Measurements from ENCODE around the gene PIH1D1. TPM values are rescaled to one million over a fixed set of nuclear protein-coding genes. Genes with fewer than 3 reads are reported as not detected.

PIH1D1 gene
- total RNA-seq, result 58.0 TPM

- peak; percentile 94 for DNase-seq
These were observed at the start of gene PIH1D1 for GRCh38 chr19:49451430-49452181. PIH1D1 (minus strand) TSS chr19:49451814; CDS start chr19:49451574, 240 bp downstream.

GRCh38 chr19:49499030-49499670 is 47.5 kb upstream of the PIH1D1 start:
- no peak for DNase-seq

GRCh38 chr19:49498475-49498874 is 46.9 kb upstream of the PIH1D1 start:
- DNase-seq, result no peak

- no peak for DNase-seq
These were observed 46.1 kb upstream of the PIH1D1 start for GRCh38 chr19:49497789-49498103.

- no peak for DNase-seq
These were observed 45.6 kb upstream of the PIH1D1 start for GRCh38 chr19:49497047-49497788.

- no peak for DNase-seq
These were observed 45.0 kb upstream of the PIH1D1 start for GRCh38 chr19:49496574-49497008.

GRCh38 chr19:49492573-49493405 is 41.2 kb upstream of the PIH1D1 start:
- DNase-seq, result no peak

GRCh38 chr19:49491804-49492572 is 40.4 kb upstream of the PIH1D1 start:
- no peak for DNase-seq

GRCh38 chr19:49491030-49491803 is 39.6 kb upstream of the PIH1D1 start:
- DNase-seq, result no peak

GRCh38 chr19:49490287-49491029 is 38.8 kb upstream of the PIH1D1 start:
- no peak for DNase-seq

- no peak for DNase-seq
These were observed 38.1 kb upstream of the PIH1D1 start for GRCh38 chr19:49489601-49490167.

GRCh38 chr19:49488863-49489537 is 37.4 kb upstream of the PIH1D1 start:
- no peak for DNase-seq

GRCh38 chr19:49488046-49488862 is 36.6 kb upstream of the PIH1D1 start:
- DNase-seq, result no peak

- peak; percentile 98 for DNase-seq
These were observed 35.8 kb upstream of the PIH1D1 start, which contains the start of gene RPL13A for GRCh38 chr19:49487277-49488045. RPL13A (plus strand) TSS chr19:49487608; CDS start chr19:49487630, 22 bp downstream.

- no peak for DNase-seq
These were observed 35.2 kb upstream of the PIH1D1 start for GRCh38 chr19:49486710-49487276.

GRCh38 chr19:49486232-49486631 is 34.6 kb upstream of the PIH1D1 start:
- no peak for DNase-seq
